PC-3 (cell line): Measurements from ENCODE around the gene SEMG1. TPM values are rescaled to one million over a fixed set of nuclear protein-coding genes. Genes with fewer than 3 reads are reported as not detected.

Source experiments
- ATAC-seq: fragments of 200-7000 bp; cut with Tn5 transposase; 2 replicates; pipeline ENCODE4 v1.9.1; 2020; ENCODE audit warnings: mild to moderate bottlenecking, moderate library complexity
- Bru-seq: library from RNA; stranded (reverse); fragments of 400-500 nt; gene quantifications from one replicate; lab custom pipeline; 2021; lab: Mats Ljungman, UMichigan
- BruChase-seq, 2 experiments: library from RNA; stranded (reverse); fragments of 400-500 nt; gene quantifications; one replicate each; lab custom pipeline; 2021; lab: Mats Ljungman, UMichigan
- BruUV-seq: library from RNA; stranded (reverse); fragments of 400-500 nt; replicated peaks from 2 replicates; lab custom pipeline; 2021; lab: Mats Ljungman, UMichigan
- CTCF ChIA-PET: fragments of 300-600 bp; sonication (Branson Sonifier 250); formaldehyde crosslinking; loops from one replicate; lab custom pipeline; 2022; ENCODE audit warnings: antibody characterized with exemption; lab: Charles Lee
- POLR2A ChIA-PET: fragments of 300-600 bp; sonication (Branson Sonifier 250); formaldehyde crosslinking; loops from one replicate; lab custom pipeline; 2022; ENCODE audit warnings: antibody characterized with exemption; ENCODE audit not compliant: unreplicated experiment; lab: Charles Lee
- DNase-seq: peaks from one replicate; pipeline ENCODE4 v3.0.0-alpha.2; 2015
- H2AFZ ChIP-seq: fragments of 300-600 bp; sonication (generic); 2 replicates; pipeline ENCODE4 v1.6.0; 2016; ENCODE audit warnings: antibody characterized with exemption, low read length
- H3F3A ChIP-seq: fragments of 300-600 bp; sonication (generic); one replicate; pipeline ENCODE4 v1.6.0; 2017; ENCODE audit warnings: antibody characterized with exemption, low read length, control low read depth, mild to moderate bottlenecking; ENCODE audit not compliant: unreplicated experiment
- H3K27ac ChIP-seq: fragments of 300-600 bp; sonication (generic); 2 replicates; pipeline ENCODE4 v1.5.1; 2016; ENCODE audit warnings: mild to moderate bottlenecking, low read length
- H3K27me3 ChIP-seq: fragments of 300-600 bp; sonication (generic); 2 replicates; pipeline ENCODE4 v1.6.1; 2016; ENCODE audit warnings: low read length, mixed read lengths
- H3K36me3 ChIP-seq: fragments of 300-600 bp; sonication (generic); 2 replicates; pipeline ENCODE4 v1.6.1; 2016; ENCODE audit warnings: low read depth, mixed run types, low read length, mixed read lengths
- H3K4me1 ChIP-seq: fragments of 300-600 bp; sonication (generic); 2 replicates; pipeline ENCODE4 v1.5.1; 2016; ENCODE audit warnings: low read length; ENCODE audit not compliant: insufficient read depth
- H3K4me2 ChIP-seq: fragments of 300-600 bp; sonication (generic); 2 replicates; pipeline ENCODE4 v1.6.0; 2016; ENCODE audit warnings: low read length
- H3K4me3 ChIP-seq: fragments of 300-600 bp; sonication (generic); 2 replicates; pipeline ENCODE4 v1.5.1; 2016; ENCODE audit warnings: mild to moderate bottlenecking, low read length, mixed read lengths
- H3K79me2 ChIP-seq: fragments of 300-600 bp; sonication (generic); 2 replicates; pipeline ENCODE4 v1.6.1; 2017; ENCODE audit warnings: low read length, mixed read lengths
- H3K9ac ChIP-seq: fragments of 300-600 bp; sonication (generic); 2 replicates; pipeline ENCODE4 v1.6.0; 2016; ENCODE audit warnings: mild to moderate bottlenecking, low read length
- H3K9me2 ChIP-seq: fragments of 300-600 bp; sonication (generic); replicated peaks from 2 replicates; pipeline ENCODE4 v1.6.1; 2016; ENCODE audit warnings: mixed run types, low read length, mixed read lengths
- H3K9me3 ChIP-seq: fragments of 300-600 bp; sonication (generic); 2 replicates; pipeline ENCODE4 v1.6.1; 2016; ENCODE audit warnings: low read length, mixed read lengths
- H4K20me1 ChIP-seq: fragments of 300-600 bp; sonication (generic); 2 replicates; pipeline ENCODE4 v1.6.1; 2016; ENCODE audit warnings: low read length, mixed read lengths
- CTCF ChIP-seq: fragments of 300-600 bp; sonication (generic); conservative IDR thresholded peaks from 2 replicates; pipeline ENCODE4 v1.5.1; 2017; ENCODE audit warnings: antibody characterized with exemption, low read depth, mild to moderate bottlenecking, low read length
- EZH2 ChIP-seq: fragments of 300-600 bp; sonication (generic); IDR thresholded peaks from one replicate; pipeline ENCODE4 v1.6.1; 2017; ENCODE audit warnings: antibody characterized with exemption, mild to moderate bottlenecking, low read length; ENCODE audit not compliant: unreplicated experiment
- EZH2phosphoT487 ChIP-seq: fragments of 300-600 bp; sonication (generic); IDR thresholded peaks from 2 replicates; pipeline ENCODE4 v1.6.1; 2018; ENCODE audit warnings: mild to moderate bottlenecking, antibody characterized with exemption, low read length, borderline replicate concordance
- intact Hi-C: fragments of 100-400 bp; cut with micrococcal nuclease; formaldehyde crosslinking; loops from 2 replicates; pipeline ENCODE4 v1.9.0; 2023
- long read RNA-seq: library from polyadenylated mRNA; unstranded; transcript quantifications from one replicate; pipeline ENCODE4 v2.0.0, GENCODE V29; 2021; ENCODE audit not compliant: unreplicated experiment
- total RNA-seq: library from RNA; depleted of rRNA; stranded (reverse); fragments of >200 nt; gene quantifications from 2 replicates; pipeline ENCODE4 v1.2.3, GENCODE V29; 2014; rRNA removed

The SEMG1 gene
- total RNA-seq (not detected in 2 replicates), Bru-seq, nascent RNA (percentile 15 among the genes with signal in this experiment), BruChase-seq, experiment 1, labeled RNA remaining after a 6-hour chase (percentile 14 among the genes with signal in this experiment), BruChase-seq, experiment 2, labeled RNA remaining after a 2-hour chase (percentile 14 among the genes with signal in this experiment)
- long read RNA-seq, result 0 reads

GRCh38 chr20:45206725-45207124, at the start of gene SEMG1:
TSS of gene SEMG1 (plus strand) at chr20:45207033. CDS start at chr20:45207054, 21 bp downstream.
- ATAC-seq (no peak), DNase-seq (no peak)
- Histone ChIP-seq H3K4me3 (no peak within 1 kb of the TSS), H3K9me2 (no peaks in the 10 kb centered on the region), H4K20me1 (no peaks in the 10 kb centered on the region), H3K9me3 (no peaks in the 10 kb centered on the region), H2AFZ (no peak within 1 kb of the TSS), H3K9ac (no peak within 1 kb of the TSS), H3K79me2 (no peaks in the 10 kb centered on the region), H3K27ac (no peak within 1 kb of the TSS), H3K4me2 (no peak within 1 kb of the TSS), H3K27me3 (0 out of 2 replicates have a peak, but pooled peaks cover 13% of the 10 kb centered on the region), H3K4me1 (no peaks in the 10 kb centered on the region), H3K36me3 (no peaks in the 10 kb centered on the region), H3F3A (no peaks in the 10 kb centered on the region)
- TF ChIP-seq CTCF (no peak), EZH2 (no peak), EZH2phosphoT487 (no peak)
- BruUV-seq, result no TSS peak
- CTCF ChIA-PET, result no interaction called here
- intact Hi-C loops, result no loop called here
- POLR2A ChIA-PET, result no interaction called here

GRCh38 chr20:45157962-45158361, 48.9 kb upstream of the SEMG1 start:
- DNase-seq (peak; percentile 96), ATAC-seq (peak; percentile 92)
- no peaks in the 10 kb centered on the region for H3K79me2 ChIP-seq
- TF ChIP-seq EZH2phosphoT487 (no peak), EZH2 (no peak), CTCF (no peak)
- H2AFZ ChIP-seq, result no peak overlapping the region
- no peaks in the 10 kb centered on the region for H3F3A ChIP-seq
- intact Hi-C loops, result loop anchor here (1.0 kb wide), 1 partner anchor 16 kb away; the partner anchor contains the start of gene PI3
- H3K9me2 ChIP-seq, result no peaks in the 10 kb centered on the region
- peaks cover 6% of the 10 kb centered on the region; the same call in 1 of the 2 replicates for H3K9me3 ChIP-seq
- peaks cover 4% of the 10 kb centered on the region; the same call in 1 of the 2 replicates for H3K36me3 ChIP-seq
- no peaks in the 10 kb centered on the region for H4K20me1 ChIP-seq
- no peak overlapping the region for H3K9ac ChIP-seq
- H3K27me3 ChIP-seq, result no peaks in the 10 kb centered on the region
- CTCF ChIA-PET, result interaction anchor here (0.7 to 1.1 kb wide), 3 partner anchors 120 to 136 kb away, joined by 3 to 5 read pairs (median 5); no protein-coding TSS in a partner anchor
- peak overlapping the region; percentile 37 for H3K4me2 ChIP-seq
- POLR2A ChIA-PET, result interaction anchor here (0.6 kb wide), 1 partner anchor 134 kb away, joined by 3 read pairs; no protein-coding TSS in a partner anchor
- H3K4me1 ChIP-seq, result peaks cover 15% of the 10 kb centered on the region
- peak overlapping the region; percentile 74 for H3K27ac ChIP-seq
- no TSS peak for BruUV-seq
- H3K4me3 ChIP-seq, result peak overlapping the region; percentile 1; the same call in 1 of the 2 replicates
